ENCODE measurements around the gene TUBA1A.

Gene TUBA1A

GRCh38 chr12:49225576-49226166, 36.8 kb upstream of the TUBA1A start:
- no peaks in the 10 kb centered on the region for H3K27me3 ChIP-seq (ENCODE audit: insufficient read depth, poor library complexity, severe bottlenecking)
- DNase-seq (ENCODE audit: low spot score), result no peak
- H3K36me3 ChIP-seq (ENCODE audit: low read depth), result no peaks in the 10 kb centered on the region
- peaks cover 3% of the 10 kb centered on the region for H3K4me1 ChIP-seq (ENCODE audit: insufficient read depth, poor library complexity, severe bottlenecking)
- TF ChIP-seq, protein P1, sequence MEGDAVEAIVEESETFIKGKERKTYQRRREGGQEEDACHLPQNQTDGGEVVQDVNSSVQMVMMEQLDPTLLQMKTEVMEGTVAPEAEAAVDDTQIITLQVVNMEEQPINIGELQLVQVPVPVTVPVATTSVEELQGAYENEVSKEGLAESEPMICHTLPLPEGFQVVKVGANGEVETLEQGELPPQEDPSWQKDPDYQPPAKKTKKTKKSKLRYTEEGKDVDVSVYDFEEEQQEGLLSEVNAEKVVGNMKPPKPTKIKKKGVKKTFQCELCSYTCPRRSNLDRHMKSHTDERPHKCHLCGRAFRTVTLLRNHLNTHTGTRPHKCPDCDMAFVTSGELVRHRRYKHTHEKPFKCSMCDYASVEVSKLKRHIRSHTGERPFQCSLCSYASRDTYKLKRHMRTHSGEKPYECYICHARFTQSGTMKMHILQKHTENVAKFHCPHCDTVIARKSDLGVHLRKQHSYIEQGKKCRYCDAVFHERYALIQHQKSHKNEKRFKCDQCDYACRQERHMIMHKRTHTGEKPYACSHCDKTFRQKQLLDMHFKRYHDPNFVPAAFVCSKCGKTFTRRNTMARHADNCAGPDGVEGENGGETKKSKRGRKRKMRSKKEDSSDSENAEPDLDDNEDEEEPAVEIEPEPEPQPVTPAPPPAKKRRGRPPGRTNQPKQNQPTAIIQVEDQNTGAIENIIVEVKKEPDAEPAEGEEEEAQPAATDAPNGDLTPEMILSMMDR (IDR thresholded peaks at IDR 0.05; ENCODE audit: poor library complexity, severe bottlenecking), result no peak
- H3K9me3 ChIP-seq (ENCODE audit: severe bottlenecking), result no peaks in the 10 kb centered on the region
- no peak for ATAC-seq (ENCODE audit: low read depth)
- no peak overlapping the region for H3K4me3 ChIP-seq (ENCODE audit: severe bottlenecking)
- H3K27ac ChIP-seq (ENCODE audit: poor library complexity, severe bottlenecking), result no peak overlapping the region

DNA sequence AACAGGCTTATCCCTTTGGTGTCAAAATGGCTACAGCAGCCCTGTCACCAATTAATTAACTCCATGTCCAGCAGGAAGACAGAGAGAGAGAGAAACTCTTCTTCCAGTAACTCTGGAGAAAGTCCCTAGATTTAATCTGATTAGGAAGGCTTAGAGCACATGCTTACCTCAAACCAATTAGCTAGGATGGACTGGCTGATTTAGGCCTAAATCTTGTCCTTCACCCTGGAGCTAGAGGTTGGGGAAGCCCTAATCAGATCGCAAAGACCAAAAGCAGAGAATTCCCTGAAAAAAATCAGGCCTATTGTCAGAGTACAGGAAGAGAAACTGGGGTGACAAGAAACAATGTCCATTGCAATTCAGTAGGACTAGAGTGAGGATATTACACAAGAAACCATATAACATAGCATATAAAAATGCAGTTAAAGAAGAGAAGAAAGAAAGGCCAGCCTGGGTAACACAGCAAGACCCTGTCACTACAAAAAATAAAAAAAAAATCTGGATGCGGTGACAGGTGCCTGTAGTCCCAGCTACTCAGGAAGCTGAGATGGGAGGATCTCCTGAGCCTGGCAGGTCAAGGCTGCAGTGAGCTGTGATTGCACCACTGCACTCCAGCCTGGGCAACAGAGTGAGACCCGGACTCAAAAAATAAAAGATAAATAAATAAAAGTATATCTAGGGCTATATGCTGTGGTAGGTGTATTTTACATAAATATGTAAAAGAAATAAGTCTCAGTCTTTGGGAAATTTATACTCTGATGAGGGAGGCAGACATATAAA, 34.9 kb upstream of the TUBA1A start:
- DNase-seq (ENCODE audit: low spot score) (no peak), ATAC-seq (ENCODE audit: low read depth) (no peak)
- TF ChIP-seq, protein P1 (IDR thresholded peaks at IDR 0.05; ENCODE audit: poor library complexity, severe bottlenecking), result no peak
- H3K4me3 ChIP-seq (ENCODE audit: severe bottlenecking), result no peak overlapping the region
- H3K4me1 ChIP-seq (ENCODE audit: insufficient read depth, poor library complexity, severe bottlenecking), result peaks cover 3% of the 10 kb centered on the region
- no peaks in the 10 kb centered on the region for H3K27me3 ChIP-seq (ENCODE audit: insufficient read depth, poor library complexity, severe bottlenecking)
- no peak overlapping the region for H3K27ac ChIP-seq (ENCODE audit: poor library complexity, severe bottlenecking)
- H3K9me3 ChIP-seq (ENCODE audit: severe bottlenecking), result no peaks in the 10 kb centered on the region
- no peaks in the 10 kb centered on the region for H3K36me3 ChIP-seq (ENCODE audit: low read depth)

GRCh38 chr12:49223122-49223521, 34.2 kb upstream of the TUBA1A start:
- H3K27me3 ChIP-seq (ENCODE audit: insufficient read depth, poor library complexity, severe bottlenecking), result no peaks in the 10 kb centered on the region
- ATAC-seq (ENCODE audit: low read depth) (no peak), DNase-seq (ENCODE audit: low spot score) (no peak)
- TF ChIP-seq, protein P1 (IDR thresholded peaks at IDR 0.05; ENCODE audit: poor library complexity, severe bottlenecking), result no peak
- H3K4me1 ChIP-seq (ENCODE audit: insufficient read depth, poor library complexity, severe bottlenecking), result peaks cover 3% of the 10 kb centered on the region
- no peaks in the 10 kb centered on the region for H3K9me3 ChIP-seq (ENCODE audit: severe bottlenecking)
- H3K36me3 ChIP-seq (ENCODE audit: low read depth), result no peaks in the 10 kb centered on the region
- H3K4me3 ChIP-seq (ENCODE audit: severe bottlenecking), result no peak overlapping the region
- no peak overlapping the region for H3K27ac ChIP-seq (ENCODE audit: poor library complexity, severe bottlenecking)

DNA sequence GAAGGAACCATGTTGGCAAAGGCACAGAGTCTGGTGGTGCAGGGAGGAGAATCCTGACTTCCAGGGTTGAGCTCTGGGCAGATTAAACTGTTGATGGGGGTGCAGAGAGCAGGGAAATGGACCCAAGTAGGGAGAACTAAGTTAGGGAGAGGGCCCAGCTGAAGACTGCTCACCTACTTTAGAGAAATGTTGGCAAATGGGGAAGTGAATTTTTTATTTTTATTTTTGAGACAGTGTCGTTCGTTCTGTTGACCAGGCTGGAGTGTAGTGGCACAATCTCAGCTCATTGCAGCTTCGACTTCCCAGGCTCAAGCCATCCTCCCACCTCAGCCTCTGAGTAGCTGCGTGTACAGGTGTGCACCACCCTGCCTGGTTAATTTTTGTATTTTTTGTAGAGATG, 32.1 kb upstream of the TUBA1A start:
- no peak for ATAC-seq (ENCODE audit: low read depth)
- H3K27ac ChIP-seq (ENCODE audit: poor library complexity, severe bottlenecking), result no peak overlapping the region
- TF ChIP-seq, protein P1 (IDR thresholded peaks at IDR 0.05; ENCODE audit: poor library complexity, severe bottlenecking), result no peak

More for the DNA sequence above, 32.1 kb upstream of the TUBA1A start:
- H3K4me1 ChIP-seq (ENCODE audit: insufficient read depth, poor library complexity, severe bottlenecking), result peaks cover 3% of the 10 kb centered on the region
- DNase-seq (ENCODE audit: low spot score), result no peak
- H3K27me3 ChIP-seq (ENCODE audit: insufficient read depth, poor library complexity, severe bottlenecking), result no peaks in the 10 kb centered on the region
- H3K36me3 ChIP-seq (ENCODE audit: low read depth), result no peaks in the 10 kb centered on the region
- H3K4me3 ChIP-seq (ENCODE audit: severe bottlenecking), result no peak overlapping the region
- no peaks in the 10 kb centered on the region for H3K9me3 ChIP-seq (ENCODE audit: severe bottlenecking)
